GM23338 (cell line): ENCODE data around the gene ZNF879. TPM values are rescaled to one million over a fixed set of nuclear protein-coding genes. Genes with fewer than 3 reads are reported as not detected.

Source experiments
- ATAC-seq: fragments of 200-7000 bp; cut with Tn5 transposase; 3 replicates; pipeline ENCODE4 v1.9.1; 2020
- DNase-seq: peaks from one replicate; pipeline ENCODE4 v3.0.0-alpha.2; 2015; ENCODE audit warnings: low spot score
- H2AFZ ChIP-seq: fragments of 200-600 bp; sonication (generic); 2 replicates; pipeline ENCODE4 v1.8.0; 2016; ENCODE audit warnings: antibody characterized with exemption, mild to moderate bottlenecking, moderate library complexity
- H3F3A ChIP-seq: fragments of 200-600 bp; sonication (generic); replicated peaks from 2 replicates; pipeline ENCODE4 v1.8.0; 2017; ENCODE audit warnings: antibody characterized with exemption, mixed run types, low read depth
- H3K27ac ChIP-seq: fragments of 200-600 bp; sonication (generic); 2 replicates; pipeline ENCODE4 v1.6.1; 2016; ENCODE audit warnings: low read depth
- H3K27me3 ChIP-seq: fragments of 200-600 bp; sonication (generic); 2 replicates; pipeline ENCODE4 v1.8.0; 2016; ENCODE audit warnings: mild to moderate bottlenecking, mixed run types, moderate library complexity; ENCODE audit not compliant: insufficient read depth
- H3K36me3 ChIP-seq: fragments of 200-600 bp; sonication (generic); 2 replicates; pipeline ENCODE4 v1.8.0; 2016; ENCODE audit warnings: mild to moderate bottlenecking; ENCODE audit not compliant: insufficient read depth
- H3K4me1 ChIP-seq: fragments of 200-600 bp; sonication (generic); 2 replicates; pipeline ENCODE4 v1.8.0; 2016; ENCODE audit warnings: mild to moderate bottlenecking, moderate library complexity; ENCODE audit not compliant: insufficient read depth
- H3K4me2 ChIP-seq: fragments of 200-600 bp; sonication (generic); 2 replicates; pipeline ENCODE4 v1.7.1; 2017; ENCODE audit warnings: mixed run types
- H3K4me3 ChIP-seq: fragments of 200-600 bp; sonication (generic); 2 replicates; pipeline ENCODE4 v1.6.1; 2016; ENCODE audit warnings: mixed run types
- H3K79me2 ChIP-seq: fragments of 200-600 bp; sonication (generic); replicated peaks from 2 replicates; pipeline ENCODE4 v1.8.0; 2017; ENCODE audit warnings: mild to moderate bottlenecking; ENCODE audit not compliant: insufficient read depth
- H3K9me2 ChIP-seq: fragments of 200-600 bp; sonication (generic); 2 replicates; pipeline ENCODE4 v1.8.0; 2017; ENCODE audit not compliant: insufficient read depth
- H4K20me1 ChIP-seq: fragments of 200-600 bp; sonication (generic); replicated peaks from 2 replicates; pipeline ENCODE4 v1.8.0; 2017; ENCODE audit warnings: mild to moderate bottlenecking; ENCODE audit not compliant: insufficient read depth
- H3K27ac Mint-ChIP-seq: 2 replicates; pipeline ENCODE4 v1.8.0; 2020; ENCODE audit warnings: inconsistent platforms, mild to moderate bottlenecking, moderate library complexity, mixed read lengths
- H3K27me3 Mint-ChIP-seq: 3 replicates; pipeline ENCODE4 v1.8.0; 2022; ENCODE audit warnings: low read depth, mild to moderate bottlenecking, moderate library complexity, mixed read lengths, inconsistent platforms; ENCODE audit not compliant: insufficient read depth, poor library complexity
- H3K36me3 Mint-ChIP-seq: 3 replicates; pipeline ENCODE4 v1.8.0; 2021; ENCODE audit warnings: low read depth, mild to moderate bottlenecking, inconsistent platforms, moderate library complexity, mixed read lengths
- H3K4me1 Mint-ChIP-seq: 3 replicates; pipeline ENCODE4 v1.8.0; 2020; ENCODE audit warnings: mild to moderate bottlenecking, inconsistent platforms, mixed read lengths
- H3K4me3 Mint-ChIP-seq: 3 replicates; pipeline ENCODE4 v1.8.0; 2021; ENCODE audit warnings: moderate library complexity, mild to moderate bottlenecking, inconsistent platforms, mixed read lengths
- H3K9me3 Mint-ChIP-seq: 3 replicates; pipeline ENCODE4 v1.8.0; 2020; ENCODE audit warnings: moderate library complexity, mild to moderate bottlenecking, inconsistent platforms, mixed read lengths
- CREB1 ChIP-seq: fragments of 250-450 bp; sonication (Bioruptor Pico); IDR thresholded peaks from 2 replicates; pipeline ENCODE4 v1.5.0; 2020; ENCODE audit warnings: low read depth, mild to moderate bottlenecking, moderate library complexity
- CTCF ChIP-seq, 2 experiments: fragments of 200-600 bp in 1 of 2; sonication (generic) in 1 of 2; conservative IDR thresholded peaks; 2 replicates each; pipeline versions ENCODE4 v1.5.1 to v1.6.1; 2016 to 2017; ENCODE audit warnings: antibody characterized with exemption in 2 of 2, low read depth in 2 of 2, mild to moderate bottlenecking in 2 of 2, moderate library complexity in 1 of 2
- ETS1 ChIP-seq: IDR thresholded peaks from 2 replicates; pipeline ENCODE4 v1.6.1; 2016; ENCODE audit warnings: antibody characterized with exemption
- EZH2 ChIP-seq: fragments of 200-600 bp; sonication (generic); IDR thresholded peaks from one replicate; pipeline ENCODE4 v1.8.0; 2017; ENCODE audit warnings: antibody characterized with exemption, mild to moderate bottlenecking, low read depth; ENCODE audit not compliant: unreplicated experiment
- EZH2phosphoT487 ChIP-seq: fragments of 200-600 bp; sonication (generic); IDR thresholded peaks from one replicate; pipeline ENCODE4 v1.8.1; 2018; ENCODE audit warnings: antibody characterized with exemption; ENCODE audit not compliant: unreplicated experiment
- JUNB ChIP-seq: IDR thresholded peaks from one replicate; pipeline ENCODE4 v1.6.1; 2016; ENCODE audit warnings: antibody characterized with exemption; ENCODE audit not compliant: unreplicated experiment
- NANOG ChIP-seq: IDR thresholded peaks from 2 replicates; pipeline ENCODE4 v1.6.1; 2016; ENCODE audit warnings: antibody characterized with exemption, borderline replicate concordance
- POLR2AphosphoS5 ChIP-seq: IDR thresholded peaks from 2 replicates; pipeline ENCODE4 v1.6.1; 2016; ENCODE audit warnings: antibody characterized with exemption, low read depth
- REST ChIP-seq: IDR thresholded peaks from one replicate; pipeline ENCODE4 v1.6.1; 2018; ENCODE audit warnings: antibody characterized with exemption; ENCODE audit not compliant: unreplicated experiment
- STAT1 ChIP-seq: IDR thresholded peaks from one replicate; pipeline ENCODE4 v1.6.1; 2016; ENCODE audit warnings: antibody characterized with exemption; ENCODE audit not compliant: unreplicated experiment
- ZNF114 ChIP-seq: fragments of 250-450 bp; sonication (Bioruptor Pico); IDR thresholded peaks from 2 replicates; pipeline ENCODE4 v1.5.0; 2020; ENCODE audit warnings: mild to moderate bottlenecking, moderate library complexity
- ZNF331 ChIP-seq: fragments of 250-450 bp; sonication (Bioruptor Pico); IDR thresholded peaks from 2 replicates; pipeline ENCODE4 v1.5.0; 2020; ENCODE audit warnings: low read depth, mild to moderate bottlenecking, moderate library complexity
- ZNF462 ChIP-seq: fragments of 250-450 bp; sonication (Bioruptor Pico); IDR thresholded peaks from 2 replicates; pipeline ENCODE4 v1.5.0; 2020; ENCODE audit warnings: mild to moderate bottlenecking, moderate library complexity
- polyA plus RNA-seq: library from polyadenylated mRNA; unstranded; fragments of >200 nt; fragmentation: Nextera tagmentation; extraction: Ambion mirVana; gene quantifications from 2 replicates; pipeline ENCODE4 v1.2.1, GENCODE V29; 2016
- total RNA-seq: library from RNA; depleted of rRNA; stranded (reverse); fragments of >200 nt; shearing (Covaris generic); gene quantifications from 2 replicates; pipeline ENCODE4 v1.2.3, GENCODE V29; 2014

The ZNF879 gene
- total and polyA plus RNA-seq, 2 experiments from 2014 or later: 3.5 to 3.9 TPM

- ATAC-seq: no peak
- Histone ChIP-seq H3K27me3 (no peaks in the 10 kb centered on the region), H4K20me1 (no peaks in the 10 kb centered on the region), H3K4me2 (no peak overlapping the region), H2AFZ (no peak overlapping the region), H3K27ac (no peak overlapping the region), H3K79me2 (no peaks in the 10 kb centered on the region), H3K4me1 (no peaks in the 10 kb centered on the region), H3K9me2 (no peaks in the 10 kb centered on the region), H3K4me3 (no peak overlapping the region), H3F3A (no peaks in the 10 kb centered on the region), H3K36me3 (peaks cover 11% of the 10 kb centered on the region)
- Mint-ChIP-seq H3K4me1 (no peaks in the 10 kb centered on the region), H3K27me3 (peaks cover 17% of the 10 kb centered on the region), H3K4me3 (no peak overlapping the region), H3K36me3 (peaks cover 50% of the 10 kb centered on the region), H3K9me3 (peaks cover 98% of the 10 kb centered on the region), H3K27ac (no peak overlapping the region)
- DNase-seq: no peak
- TF ChIP-seq CREB1 (CRISPR knock-in tag): no peak
- no peak for TF ChIP-seq EZH2phosphoT487
- no peak for TF ChIP-seq ETS1
- TF ChIP-seq ZNF331 (CRISPR knock-in tag): no peak
- no peak for TF ChIP-seq EZH2
- no peak for TF ChIP-seq CTCF (conservative IDR thresholded peaks at IDR 0.05; ENCODE audit: low read depth in 2 of 2)
- TF ChIP-seq REST: no peak
- TF ChIP-seq POLR2AphosphoS5: no peak
- TF ChIP-seq NANOG: no peak
- TF ChIP-seq JUNB: no peak
- no peak for TF ChIP-seq ZNF462 (CRISPR knock-in tag)
- TF ChIP-seq ZNF114: no peak
- TF ChIP-seq STAT1: no peak
Measured at GRCh38 chr5:178981381-178981780, 42.2 kb upstream of the ZNF879 start.
